GM12878 (cell line): Measurements from ENCODE around the gene GOPC. TPM values are rescaled to one million over a fixed set of nuclear protein-coding genes. Genes with fewer than 3 reads are reported as not detected.

Source experiments
- ATAC-seq: fragments of 200-7000 bp; cut with Tn5 transposase; 3 replicates; pipeline ENCODE4 v1.9.1; 2020; ENCODE audit warnings: mild to moderate bottlenecking, moderate library complexity
- BruUV-seq: library from RNA; stranded (reverse); fragments of 400-500 nt; replicated peaks from 2 replicates; lab custom pipeline; 2021; lab: Mats Ljungman, UMichigan
- CTCF ChIA-PET: fragments of 300-600 bp; sonication (Branson Sonifier 250); formaldehyde crosslinking; extraction: SDS; loops from one replicate; lab custom pipeline; 2021; ENCODE audit warnings: inconsistent platforms; lab: Yijun Ruan, JAX
- POLR2A ChIA-PET: fragments of 350-600 bp; formaldehyde crosslinking; extraction: SDS; loops from one replicate; lab custom pipeline; 2021; ENCODE audit warnings: inconsistent platforms; lab: Charles Lee
- RAD21 ChIA-PET: fragments of 300-600 bp; sonication (Branson Sonifier 250); formaldehyde crosslinking; loops from one replicate; lab custom pipeline; 2023; ENCODE audit warnings: antibody characterized with exemption; ENCODE audit not compliant: unreplicated experiment; lab: Charles Lee
- SMC1A ChIA-PET: fragments of 300-600 bp; sonication (Branson Sonifier 250); formaldehyde crosslinking; loops from one replicate; lab custom pipeline; 2023; ENCODE audit not compliant: unreplicated experiment, uncharacterized antibody; lab: Charles Lee
- DNase-seq: peaks from one replicate; pipeline ENCODE4 v3.0.0-alpha.2; 2011; ENCODE audit warnings: low read depth, low spot score
- FAIRE-seq: peaks from 3 replicates; lab custom pipeline; 2011; peaks lifted over from hg19 to GRCh38; lab: Jason Lieb, UNC
- H2AFZ ChIP-seq: 2 replicates; pipeline ENCODE4 v1.6.0; 2011; ENCODE audit warnings: low read depth, low read length, control low read depth; ENCODE audit not compliant: control insufficient read depth
- H3K27ac ChIP-seq: 2 replicates; pipeline ENCODE4 v1.5.1; 2011; ENCODE audit warnings: control low read depth; ENCODE audit not compliant: control insufficient read depth, insufficient read depth
- H3K27me3 ChIP-seq, 2 experiments: replicated peaks in 1 of 2; 2 replicates each; pipeline versions ENCODE4 v1.6.0 to v1.6.1; 2011; ENCODE audit warnings: low read length in 1 of 2; ENCODE audit not compliant: control insufficient read depth in 2 of 2, insufficient read depth in 2 of 2
- H3K36me3 ChIP-seq, 2 experiments: 2 replicates each; pipeline ENCODE4 v1.5.1; 2011; ENCODE audit warnings: low read length in 1 of 2; ENCODE audit not compliant: control insufficient read depth in 2 of 2, insufficient read depth in 2 of 2
- H3K4me1 ChIP-seq: 2 replicates; pipeline ENCODE4 v1.6.1; 2011; ENCODE audit warnings: mild to moderate bottlenecking, low read length, moderate library complexity, mixed read lengths; ENCODE audit not compliant: control insufficient read depth, insufficient read depth
- H3K4me2 ChIP-seq: 2 replicates; pipeline ENCODE4 v1.6.0; 2011; ENCODE audit warnings: control low read depth; ENCODE audit not compliant: control insufficient read depth, insufficient read depth
- H3K4me3 ChIP-seq: fragments of 200-600 bp; sonication (generic); 2 replicates; pipeline ENCODE4 v1.5.1; 2016
- H3K79me2 ChIP-seq: 2 replicates; pipeline ENCODE4 v1.6.0; 2011; ENCODE audit warnings: low read length; ENCODE audit not compliant: control insufficient read depth, insufficient read depth
- H3K9ac ChIP-seq: 2 replicates; pipeline ENCODE4 v1.8.0; 2011; ENCODE audit warnings: low read length, control low read depth, mixed read lengths; ENCODE audit not compliant: control insufficient read depth, insufficient read depth
- H3K9me3 ChIP-seq: replicated peaks from 3 replicates; pipeline ENCODE4 v1.5.1; 2011; ENCODE audit warnings: mild to moderate bottlenecking, low read length; ENCODE audit not compliant: control insufficient read depth, insufficient read depth
- H4K20me1 ChIP-seq: 2 replicates; pipeline ENCODE4 v1.6.0; 2011; ENCODE audit not compliant: control insufficient read depth, insufficient read depth
- JUNB ChIP-seq: IDR thresholded peaks from 2 replicates; pipeline ENCODE4 v1.6.1; 2016; ENCODE audit warnings: antibody characterized with exemption, mild to moderate bottlenecking
- PAX8 ChIP-seq: fragments of 450-650 bp; IDR thresholded peaks from 2 replicates; pipeline ENCODE4 v1.6.1; 2017; ENCODE audit warnings: mild to moderate bottlenecking, moderate library complexity
- SMAD1 ChIP-seq: fragments of 450-650 bp; IDR thresholded peaks from 2 replicates; pipeline ENCODE4 v1.6.1; 2018; ENCODE audit warnings: mild to moderate bottlenecking, low read depth; ENCODE audit not compliant: partially characterized antibody
- WGBS: methylation state at CpG from one replicate; pipeline ENCODE4 v1.1.6; 2016; ENCODE audit warnings: low lambda C conversion rate; ENCODE audit not compliant: insufficient replicate concordance, insufficient coverage; ENCODE audit errors: missing lambda C conversion rate; 5-methylcytosine and 5-hydroxymethylcytosine counted together
- in situ Hi-C: fragments of 300-500 bp; cut with MboI; formaldehyde crosslinking; loops from 9 replicates; pipeline ENCODE4 v1.14.3; 2018; ENCODE audit warnings: mixed read lengths
- intact Hi-C: fragments of 100-400 bp; cut with micrococcal nuclease; formaldehyde crosslinking; loops from one replicate; pipeline ENCODE4 v1.14.2; 2022; ENCODE audit not compliant: unreplicated experiment
- polyA plus RNA-seq, 11 experiments: library from polyadenylated mRNA; depleted of rRNA in 4 of 11; unstranded in 6 of 11; stranded (reverse) in 5 of 11; fragments of >200 nt; fragmentation: Nextera tagmentation in 4 of 11; fragmentation: Illumina TruSeq in 1 of 11; extraction: Ambion mirVana in 4 of 11; extraction: Trizol in 1 of 11; gene quantifications; 1 replicate in 1 of 11; 2 replicates in 10 of 11; pipeline versions ENCODE4 v1.2.1 to v1.2.3, GENCODE V29; 2011 to 2016; ENCODE audit warnings: inconsistent platforms in 2 of 11, missing spikeins in 2 of 11, low read depth in 1 of 11
- total RNA-seq, 4 experiments: library from RNA; depleted of rRNA in 3 of 4; stranded (reverse); fragments of >200 nt in 3 of 4; fragmentation: Illumina TruSeq in 1 of 4; extraction: Trizol in 1 of 4; gene quantifications; 2 replicates each; pipeline versions ENCODE4 v1.2.1 to v1.2.3, GENCODE V29; 2013 to 2021
- TF ChIP-seq, protein P1 (sequence below): fragments of 450-650 bp; IDR thresholded peaks from 2 replicates; pipeline ENCODE4 v1.6.1; 2017; ENCODE audit warnings: antibody characterized with exemption, mild to moderate bottlenecking, moderate library complexity

GOPC gene
- total and polyA plus RNA-seq, 10 of the 15 experiments (the other 5 are each of a cell fraction or from before 2014, with no cell fraction given), result 5.8 to 28.5 (median 18.0) TPM

DNA sequence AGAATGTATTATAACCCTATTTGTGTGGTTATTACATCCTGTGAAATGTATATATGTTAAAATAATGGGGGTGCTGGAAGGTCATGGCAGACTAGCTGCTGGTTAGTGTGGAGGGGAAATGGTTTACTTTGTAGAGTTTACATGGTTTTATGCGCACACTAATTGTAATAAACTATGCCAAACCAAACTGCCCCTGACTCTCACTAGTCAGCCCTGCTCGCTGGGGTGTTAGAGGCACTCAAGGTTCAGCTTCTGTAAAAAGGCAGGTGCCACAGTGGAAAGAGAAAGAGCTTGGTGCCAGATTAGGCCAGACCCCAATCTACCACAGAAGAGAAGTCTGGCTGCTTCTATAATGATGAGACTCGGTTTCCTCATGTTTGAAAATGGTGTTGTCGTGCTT, 52.7 kb downstream of the GOPC start (continued):
- TF ChIP-seq, protein P1, sequence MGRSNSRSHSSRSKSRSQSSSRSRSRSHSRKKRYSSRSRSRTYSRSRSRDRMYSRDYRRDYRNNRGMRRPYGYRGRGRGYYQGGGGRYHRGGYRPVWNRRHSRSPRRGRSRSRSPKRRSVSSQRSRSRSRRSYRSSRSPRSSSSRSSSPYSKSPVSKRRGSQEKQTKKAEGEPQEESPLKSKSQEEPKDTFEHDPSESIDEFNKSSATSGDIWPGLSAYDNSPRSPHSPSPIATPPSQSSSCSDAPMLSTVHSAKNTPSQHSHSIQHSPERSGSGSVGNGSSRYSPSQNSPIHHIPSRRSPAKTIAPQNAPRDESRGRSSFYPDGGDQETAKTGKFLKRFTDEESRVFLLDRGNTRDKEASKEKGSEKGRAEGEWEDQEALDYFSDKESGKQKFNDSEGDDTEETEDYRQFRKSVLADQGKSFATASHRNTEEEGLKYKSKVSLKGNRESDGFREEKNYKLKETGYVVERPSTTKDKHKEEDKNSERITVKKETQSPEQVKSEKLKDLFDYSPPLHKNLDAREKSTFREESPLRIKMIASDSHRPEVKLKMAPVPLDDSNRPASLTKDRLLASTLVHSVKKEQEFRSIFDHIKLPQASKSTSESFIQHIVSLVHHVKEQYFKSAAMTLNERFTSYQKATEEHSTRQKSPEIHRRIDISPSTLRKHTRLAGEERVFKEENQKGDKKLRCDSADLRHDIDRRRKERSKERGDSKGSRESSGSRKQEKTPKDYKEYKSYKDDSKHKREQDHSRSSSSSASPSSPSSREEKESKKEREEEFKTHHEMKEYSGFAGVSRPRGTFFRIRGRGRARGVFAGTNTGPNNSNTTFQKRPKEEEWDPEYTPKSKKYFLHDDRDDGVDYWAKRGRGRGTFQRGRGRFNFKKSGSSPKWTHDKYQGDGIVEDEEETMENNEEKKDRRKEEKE, result no peak
- TF ChIP-seq PAX8, result no peak

DNA sequence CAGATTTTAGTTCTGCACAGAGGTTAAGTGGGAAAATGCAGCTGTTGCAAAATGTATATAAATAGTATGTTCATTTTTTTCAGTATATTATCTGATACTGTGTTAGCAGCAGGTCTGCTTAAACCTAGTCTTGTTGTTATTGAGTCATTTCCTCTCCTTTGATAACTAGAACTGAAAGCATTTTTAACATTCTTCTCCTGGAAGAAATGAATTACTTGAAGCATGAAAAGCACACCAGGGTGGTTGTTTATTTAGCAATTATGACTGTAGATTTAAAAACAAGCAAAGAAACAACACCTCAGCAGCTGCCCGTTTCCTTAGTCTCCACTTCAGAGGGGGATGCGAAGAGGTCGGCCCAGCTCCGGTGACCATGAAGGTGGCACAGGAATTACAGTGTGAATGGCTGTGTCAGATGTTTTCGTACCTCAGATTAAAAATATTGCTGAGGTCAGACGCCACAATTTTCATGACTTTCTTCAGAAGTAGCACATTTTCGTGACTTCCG, 53.5 kb downstream of the GOPC start:
- Histone ChIP-seq H3K27ac (no peak overlapping the region), H3K36me3 (no peaks in the 10 kb centered on the region; a peak in 2 of 4 replicates), H3K4me2 (no peak overlapping the region), H3K9ac (no peak overlapping the region), H3K27me3 (no peaks in the 10 kb centered on the region)
- CTCF ChIA-PET, result interaction anchor here (1.0 to 14.8 kb wide), 6 partner anchors 9 to 100 kb away, joined by 3 to 223 read pairs (median 4); partner anchors contain the start of gene DCBLD1
- intact Hi-C loops, result no loop called here
- DNase-seq (no peak), FAIRE-seq (peak; percentile 7)
- TF ChIP-seq SMAD1 (no peak), JUNB (peak; percentile 6; the same call in 1 of the 2 replicates)
- TF ChIP-seq, all 136 proteins: peak for 1
- peaks cover 16% of the 10 kb centered on the region for H3K4me1 ChIP-seq
- 77% methylated on average over 8 of the region's 8 CpGs for WGBS
- ChIA-PET SMC1A (interaction anchor here (1.3 to 1.6 kb wide), 2 partner anchors 71 to 99 kb away, joined by 5 to 6 read pairs; no protein-coding TSS in a partner anchor), POLR2A (no interaction called here), RAD21 (interaction anchor here (0.9 to 2.8 kb wide), 3 partner anchors 56 to 99 kb away, joined by 3 to 12 read pairs (median 4); no protein-coding TSS in a partner anchor)
- H2AFZ ChIP-seq, result no peak overlapping the region
- H3K9me3 ChIP-seq, result no peaks in the 10 kb centered on the region
- H3K79me2 ChIP-seq, result no peaks in the 10 kb centered on the region
- no peaks in the 10 kb centered on the region for H4K20me1 ChIP-seq
- TSS peak; percentile 51 for BruUV-seq
- in situ Hi-C loops, result no loop called here
- no peak overlapping the region for H3K4me3 ChIP-seq
- peak; percentile 20; the same call in 1 of the 3 replicates for ATAC-seq
